ENCODE results near the gene APAF1. TPM values are rescaled to one million over a fixed set of nuclear protein-coding genes. Genes with fewer than 3 reads are reported as not detected.

APAF1 gene
- polyA plus RNA-seq, 12 donors, result 24.0 to 41.3 (median 36.2) TPM; not detected in 1

DNA sequence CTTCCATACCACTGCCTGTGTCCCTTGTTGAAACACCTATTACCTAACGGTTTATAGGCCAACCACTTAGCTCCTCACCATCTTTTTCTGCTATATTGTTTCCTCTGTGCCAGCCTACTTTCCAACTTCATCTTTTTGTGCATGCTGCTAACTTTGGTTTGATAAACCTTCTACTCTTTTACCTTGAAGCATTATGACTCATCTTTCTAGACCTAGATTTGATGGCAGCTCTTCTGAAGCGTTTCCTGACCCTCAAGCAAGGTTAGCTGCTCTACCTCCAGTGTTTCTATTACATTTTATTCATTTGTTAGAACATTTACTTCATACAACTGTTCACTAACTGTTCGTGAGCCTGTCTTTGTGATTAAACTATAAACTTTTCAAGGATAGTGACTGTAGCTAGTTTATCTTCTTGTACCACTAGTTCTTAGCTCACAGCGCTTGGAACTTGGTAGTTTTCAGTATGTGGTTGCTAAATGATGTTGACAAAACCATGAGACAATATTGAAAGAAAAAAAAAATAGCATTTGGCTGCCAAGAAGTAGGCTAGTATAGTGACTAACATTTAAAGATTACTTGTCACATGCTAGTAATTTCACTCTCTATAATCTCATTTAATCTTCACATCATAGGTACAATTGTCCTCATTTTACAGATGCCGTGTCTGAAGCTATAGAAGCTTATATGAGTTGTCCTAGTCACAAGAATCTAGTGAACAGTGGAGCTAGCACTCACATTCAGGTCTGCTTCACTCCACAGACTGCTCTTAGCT lies 79.5 kb downstream of the APAF1 start:
- no peak for DNase-seq

DNA sequence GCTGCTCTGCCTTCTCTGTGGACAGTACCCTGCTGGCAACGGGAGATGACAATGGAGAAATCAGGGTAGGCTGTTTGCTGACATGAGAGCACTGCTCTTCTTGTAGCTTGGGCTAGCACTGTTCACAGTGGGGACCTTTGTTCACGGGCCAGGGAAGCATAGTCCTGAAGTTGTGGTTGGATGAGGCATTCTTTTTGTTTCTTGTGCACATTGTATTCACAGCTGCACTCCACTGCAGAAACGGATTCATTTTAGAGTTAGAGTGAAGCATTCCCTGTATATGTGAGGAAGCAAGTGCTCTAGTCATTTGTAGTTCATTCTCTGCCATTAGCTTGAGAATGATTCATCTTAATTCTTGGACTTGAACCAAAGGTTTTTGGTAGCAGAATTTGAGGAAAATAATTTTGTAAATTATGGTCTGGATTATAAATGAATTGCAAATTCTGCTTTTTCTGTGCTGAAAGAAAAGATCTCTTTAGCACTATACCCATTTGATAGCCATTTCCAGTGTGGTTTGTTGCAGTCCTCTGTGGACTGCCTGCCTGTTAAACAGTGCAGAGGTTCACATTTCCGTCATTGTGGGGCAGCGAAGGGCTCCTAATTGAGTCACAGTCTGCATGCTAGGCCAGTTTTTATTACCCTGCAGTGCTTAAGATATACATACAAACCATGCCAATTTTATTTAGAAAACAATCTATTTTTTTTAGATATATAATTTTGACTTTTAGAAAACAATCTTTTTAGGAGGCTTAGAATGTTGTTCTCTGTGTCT lies 80.6 kb downstream of the APAF1 start:
- no peak for DNase-seq

DNA sequence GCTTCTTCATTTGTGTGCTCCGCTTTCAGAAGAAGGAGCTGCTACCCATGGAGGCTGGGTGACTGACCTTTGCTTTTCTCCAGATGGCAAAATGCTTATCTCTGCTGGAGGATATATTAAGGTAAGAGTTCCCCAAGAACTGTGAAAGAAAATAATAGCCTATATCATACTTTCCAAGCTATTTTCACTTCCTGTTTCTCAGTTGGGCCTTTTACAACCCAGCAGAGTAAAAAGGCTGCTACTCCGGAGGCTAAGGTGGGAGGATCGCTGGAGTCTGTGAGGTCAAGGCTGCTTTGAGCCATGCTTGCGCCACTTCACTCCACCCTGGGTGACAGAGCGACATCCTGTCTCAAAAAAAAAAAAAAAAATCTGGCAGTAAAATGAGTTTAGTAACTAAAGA lies 82.1 kb downstream of the APAF1 start:
- DNase-seq, result no peak

DNA sequence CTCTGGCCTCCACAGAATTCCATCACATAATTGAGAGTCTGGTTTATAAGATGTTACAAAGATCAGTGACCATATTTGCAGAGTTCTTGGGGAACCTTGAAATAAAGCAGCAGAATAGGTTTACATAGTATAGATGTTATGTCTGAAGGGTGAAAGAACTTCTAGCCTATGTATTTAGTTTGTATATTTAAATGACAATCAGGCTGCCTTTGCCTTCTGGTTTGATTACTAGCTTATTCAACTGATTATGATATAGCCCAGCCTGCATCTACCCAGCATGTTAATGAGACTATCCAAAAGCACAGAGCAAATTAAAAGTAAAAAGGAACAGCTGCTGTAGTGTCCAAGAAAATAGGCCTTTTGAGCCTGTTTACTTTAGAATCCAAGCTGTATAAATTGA lies 85.3 kb downstream of the APAF1 start:
- no peak for DNase-seq

DNA sequence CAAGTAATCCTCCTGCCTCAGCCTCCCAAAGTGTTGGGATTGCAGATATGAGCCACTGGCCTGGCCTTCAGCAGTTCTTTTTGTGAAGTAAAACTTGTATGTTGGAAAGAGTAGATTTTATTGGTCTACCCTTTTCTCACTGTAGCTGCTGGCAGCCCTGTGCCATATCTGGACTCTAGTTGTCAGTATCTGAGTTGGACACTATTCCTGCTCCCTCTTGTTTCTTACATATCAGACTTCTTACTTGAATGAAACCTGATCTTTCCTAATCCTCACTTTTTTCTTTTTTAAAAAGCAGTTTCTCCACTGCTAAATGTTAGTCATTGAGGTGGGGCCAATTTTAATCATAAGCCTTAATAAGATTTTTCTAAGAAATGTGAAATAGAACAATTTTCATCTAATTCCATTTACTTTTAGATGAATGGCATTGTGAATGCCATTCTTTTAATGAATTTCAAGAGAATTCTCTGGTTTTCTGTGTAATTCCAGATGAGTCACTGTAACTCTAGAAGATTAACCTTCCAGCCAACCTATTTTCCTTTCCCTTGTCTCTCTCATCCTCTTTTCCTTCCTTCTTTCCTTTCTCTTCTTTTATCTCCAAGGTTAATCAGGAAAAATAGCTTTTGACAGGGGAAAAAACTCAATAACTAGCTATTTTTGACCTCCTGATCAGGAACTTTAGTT lies 88.7 kb downstream of the APAF1 start:
- no peak for DNase-seq

DNA sequence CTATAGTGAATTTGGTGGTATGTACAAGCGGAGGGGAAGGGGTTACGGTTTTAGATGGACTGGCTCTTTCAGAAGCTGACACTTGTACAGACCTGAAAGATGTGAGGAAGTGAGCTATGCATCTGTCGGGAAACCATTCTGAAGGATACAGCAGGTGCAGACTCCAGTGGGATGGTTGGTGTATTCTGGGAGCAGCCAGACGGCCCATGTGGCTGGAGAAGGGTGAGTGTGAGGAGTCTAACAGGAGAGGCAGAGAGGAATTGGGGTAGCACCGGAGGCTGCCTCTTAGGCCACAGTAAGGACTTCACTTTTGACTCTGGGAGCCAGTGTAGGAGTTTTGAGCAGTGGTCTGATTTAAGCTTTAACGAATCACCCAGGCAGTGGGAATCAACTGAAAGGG lies 90.7 kb downstream of the APAF1 start:
- DNase-seq, result no peak

DNA sequence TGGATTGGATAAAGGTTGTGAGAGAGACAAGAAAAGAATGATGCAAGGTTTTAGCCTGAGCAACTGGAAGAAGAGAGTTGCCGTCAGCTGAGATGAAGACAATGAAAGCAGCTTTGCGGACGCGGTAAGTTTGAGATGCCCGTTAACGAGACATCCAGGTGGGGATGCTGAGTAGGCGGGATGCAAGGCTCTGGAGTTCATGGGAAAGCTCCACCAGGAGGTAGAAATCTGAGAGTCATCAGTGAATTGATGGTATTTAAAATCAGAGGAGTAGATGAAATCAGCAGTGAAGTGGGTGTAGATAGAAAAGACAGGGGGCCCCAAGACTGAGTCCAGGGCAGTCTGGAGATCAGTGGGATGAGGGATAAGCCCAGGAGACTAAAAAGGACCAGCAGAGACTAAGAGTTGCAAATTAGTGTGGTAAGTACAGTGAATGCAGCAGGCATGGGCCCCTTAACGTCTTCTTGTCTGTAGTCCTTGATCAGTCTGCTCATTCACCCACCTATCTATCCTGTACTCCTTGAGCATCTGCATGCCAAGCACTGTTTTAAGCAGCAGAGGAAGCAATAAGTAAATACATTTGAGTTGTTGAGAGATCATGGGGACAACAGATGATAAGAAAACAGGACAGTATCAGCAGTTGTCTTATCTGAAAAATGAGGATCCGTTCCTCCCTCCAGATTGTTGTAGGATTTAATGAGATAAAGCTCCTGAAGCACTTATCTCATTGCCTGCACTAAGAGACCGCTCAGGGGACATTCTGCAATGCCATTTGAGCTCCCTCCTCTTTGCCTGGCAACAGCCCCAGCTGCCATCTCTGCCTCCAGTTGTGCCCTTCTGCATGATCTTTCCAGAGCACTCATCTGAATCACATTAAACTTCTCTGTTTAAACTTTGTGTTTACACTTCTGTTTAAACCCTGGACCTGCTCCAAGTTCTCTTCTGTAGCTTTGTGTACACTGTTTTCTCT lies 91.5 kb downstream of the APAF1 start:
- DNase-seq, result no peak

DNA sequence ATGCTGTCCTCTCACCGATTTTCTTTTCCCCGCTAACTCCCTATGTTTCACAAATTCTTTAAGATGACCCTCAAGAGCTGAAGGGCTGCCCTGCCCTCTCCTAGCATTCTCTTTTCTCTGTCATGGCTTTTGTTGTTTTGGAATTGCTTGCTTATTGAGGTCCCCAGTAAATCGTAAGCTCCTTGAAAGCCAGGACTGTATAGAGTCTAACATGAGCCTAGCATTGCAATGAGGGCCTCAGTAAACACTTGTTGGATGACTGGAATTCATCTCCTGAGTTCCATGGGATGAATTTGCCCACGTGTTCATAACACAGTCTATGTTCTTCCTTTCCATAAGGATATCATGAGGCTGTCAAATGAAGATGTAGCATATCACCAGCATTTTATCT lies 92.2 kb downstream of the APAF1 start:
- DNase-seq, result no peak

DNA sequence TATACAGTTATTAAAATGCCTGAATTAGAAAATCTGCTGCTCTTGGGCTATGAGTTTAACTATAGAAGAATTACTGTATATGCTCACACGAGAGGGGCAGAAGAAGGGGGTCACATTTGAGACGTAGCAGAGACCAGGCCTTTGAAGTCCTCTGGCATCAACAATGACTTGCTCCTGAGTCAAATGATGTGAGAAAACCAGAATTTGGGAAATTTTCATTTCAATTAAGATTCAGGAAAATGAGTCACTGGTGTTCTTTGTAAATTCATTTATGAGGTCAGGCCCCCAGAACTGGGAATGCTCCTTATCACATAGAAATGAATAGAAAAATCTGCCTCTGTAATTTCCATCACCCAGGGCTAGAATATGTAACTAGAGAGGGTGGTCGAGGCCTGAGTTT lies 92.9 kb downstream of the APAF1 start:
- DNase-seq, result no peak

DNA sequence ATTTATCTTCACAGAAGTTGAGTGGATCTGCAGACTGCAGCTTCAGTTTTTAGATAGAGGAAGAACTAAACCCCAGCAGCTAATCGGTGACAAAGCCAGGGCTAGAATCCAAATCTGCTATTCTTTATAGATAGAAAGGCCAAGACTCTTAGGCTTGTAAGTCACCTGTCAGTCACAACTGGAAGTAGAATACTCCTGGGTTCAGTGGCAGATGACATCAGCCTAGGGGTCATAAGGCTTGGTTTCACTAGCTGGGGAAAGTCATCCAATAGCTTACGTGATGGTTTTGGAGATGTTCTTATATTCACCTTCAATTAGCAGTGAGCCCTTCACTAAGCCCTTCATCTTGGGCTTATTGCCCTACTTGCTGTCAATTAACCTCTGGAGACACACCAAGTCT lies 93.4 kb downstream of the APAF1 start:
- DNase-seq, result no peak

DNA sequence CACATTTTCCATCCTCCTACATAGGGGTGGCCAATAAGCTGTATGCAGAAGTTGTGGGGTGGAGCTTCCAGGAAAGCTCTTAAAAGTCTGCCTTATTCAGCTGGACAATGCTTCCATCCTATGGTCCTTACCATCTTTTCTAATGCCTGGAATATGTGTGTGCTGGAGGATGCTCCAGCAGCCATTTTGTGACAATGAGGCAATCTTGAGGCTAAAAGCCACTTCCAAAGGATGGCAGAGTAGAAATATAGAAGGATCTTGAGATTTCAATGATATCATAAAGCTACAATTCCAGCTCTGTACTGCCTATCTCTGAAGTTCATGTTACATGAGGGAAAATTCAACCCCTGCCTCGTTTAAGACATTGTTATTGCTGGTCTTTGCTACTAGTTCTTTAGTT lies 95.7 kb downstream of the APAF1 start:
- no peak for DNase-seq

DNA sequence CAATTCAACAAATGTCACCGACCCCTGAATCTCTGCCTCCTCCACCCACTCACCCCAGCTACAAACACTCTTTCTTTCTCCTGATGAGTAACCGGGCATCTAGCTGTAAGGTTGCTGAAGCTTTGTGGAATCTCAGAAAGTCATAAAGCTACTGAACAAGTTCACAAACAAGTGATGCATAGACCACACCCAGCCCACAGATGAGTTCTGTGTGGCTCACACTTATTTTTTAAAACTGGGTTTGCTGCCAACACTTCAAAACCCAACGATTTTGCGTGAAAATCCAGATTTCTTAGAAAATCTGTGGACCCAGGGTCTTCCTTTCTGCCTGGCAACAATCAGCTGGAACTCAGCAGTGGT lies 96.1 kb downstream of the APAF1 start:
- no peak for DNase-seq

DNA sequence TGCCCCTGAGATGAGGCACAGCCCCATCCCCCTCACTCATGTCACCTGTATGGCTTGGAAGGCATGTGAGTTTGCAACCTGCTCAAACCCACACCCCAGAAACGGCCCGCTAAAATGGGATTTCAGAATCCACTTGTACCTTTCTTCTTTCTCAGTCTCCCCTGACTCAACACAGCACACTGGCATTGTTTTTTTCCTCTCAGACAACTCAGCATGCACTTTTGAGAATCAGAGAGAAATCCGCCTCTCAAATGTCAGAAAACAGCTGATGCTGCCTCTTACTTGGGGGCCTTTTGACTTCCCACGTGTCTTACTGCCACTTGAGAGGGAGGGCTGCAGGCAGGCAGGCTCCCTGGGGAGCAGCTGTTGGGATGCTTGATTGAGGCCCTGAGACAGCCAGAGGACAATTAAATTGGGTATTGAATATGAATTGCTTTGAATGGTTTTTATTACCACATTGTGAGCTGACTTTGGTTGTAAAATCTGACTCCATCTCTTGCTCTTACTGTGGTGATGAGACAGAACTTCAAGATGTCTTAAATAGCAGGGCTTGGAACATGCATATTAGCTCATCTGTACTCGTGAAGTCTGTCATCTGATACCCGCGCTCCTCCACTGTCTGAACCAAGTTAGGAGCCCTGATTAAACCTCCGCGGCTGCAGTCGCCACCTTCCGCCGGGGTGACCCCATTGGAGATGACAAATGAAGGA lies 96.6 kb downstream of the APAF1 start:
- no peak for DNase-seq

DNA sequence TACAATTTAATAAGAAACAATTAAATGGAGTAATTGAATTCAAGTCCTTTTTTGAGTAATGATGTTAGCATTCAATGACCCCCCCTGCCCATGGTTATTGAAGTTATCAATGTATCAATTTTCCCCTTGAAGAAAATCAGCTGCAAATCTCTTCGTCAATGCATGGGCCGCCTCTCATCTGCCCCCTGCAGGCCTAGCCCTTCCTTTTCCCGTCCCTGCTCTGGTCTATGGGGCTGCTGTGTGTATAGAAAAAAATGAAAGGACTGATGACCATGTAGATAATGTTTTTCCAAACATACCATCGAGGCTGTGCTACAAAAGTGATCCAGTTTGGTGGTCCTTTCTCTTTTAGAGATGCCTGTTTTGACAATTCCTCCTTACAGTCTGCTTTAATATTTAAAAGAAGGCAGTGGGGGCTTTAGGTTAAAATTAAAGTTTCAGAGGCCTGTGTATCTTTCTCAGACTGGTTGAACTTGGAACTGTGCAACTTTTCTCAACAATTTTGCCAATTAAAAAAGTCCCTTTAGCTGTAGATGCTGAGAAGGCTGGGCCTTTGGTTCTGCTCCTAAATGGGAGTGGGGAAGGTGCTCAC lies 98.4 kb downstream of the APAF1 start:
- no peak for DNase-seq

DNA sequence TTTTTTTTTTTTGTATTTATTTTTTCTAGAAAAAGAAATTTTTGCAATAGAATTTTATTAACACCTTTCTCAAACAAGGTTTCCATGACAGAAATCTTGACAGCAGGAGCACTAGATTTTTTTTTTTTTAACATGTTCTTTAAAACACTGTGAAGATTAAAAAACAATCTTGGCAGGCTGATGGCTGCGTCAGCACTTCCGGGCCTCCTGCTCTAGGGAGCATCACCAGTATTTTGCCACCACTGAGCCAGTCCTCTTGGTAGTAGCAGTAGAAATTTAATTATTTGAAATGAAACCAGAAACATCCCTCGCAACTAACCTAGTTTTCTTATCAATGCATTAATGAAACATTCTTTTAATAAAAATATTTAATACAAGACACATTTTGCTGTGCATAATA lies 99.6 kb downstream of the APAF1 start:
- DNase-seq, result no peak

DNA sequence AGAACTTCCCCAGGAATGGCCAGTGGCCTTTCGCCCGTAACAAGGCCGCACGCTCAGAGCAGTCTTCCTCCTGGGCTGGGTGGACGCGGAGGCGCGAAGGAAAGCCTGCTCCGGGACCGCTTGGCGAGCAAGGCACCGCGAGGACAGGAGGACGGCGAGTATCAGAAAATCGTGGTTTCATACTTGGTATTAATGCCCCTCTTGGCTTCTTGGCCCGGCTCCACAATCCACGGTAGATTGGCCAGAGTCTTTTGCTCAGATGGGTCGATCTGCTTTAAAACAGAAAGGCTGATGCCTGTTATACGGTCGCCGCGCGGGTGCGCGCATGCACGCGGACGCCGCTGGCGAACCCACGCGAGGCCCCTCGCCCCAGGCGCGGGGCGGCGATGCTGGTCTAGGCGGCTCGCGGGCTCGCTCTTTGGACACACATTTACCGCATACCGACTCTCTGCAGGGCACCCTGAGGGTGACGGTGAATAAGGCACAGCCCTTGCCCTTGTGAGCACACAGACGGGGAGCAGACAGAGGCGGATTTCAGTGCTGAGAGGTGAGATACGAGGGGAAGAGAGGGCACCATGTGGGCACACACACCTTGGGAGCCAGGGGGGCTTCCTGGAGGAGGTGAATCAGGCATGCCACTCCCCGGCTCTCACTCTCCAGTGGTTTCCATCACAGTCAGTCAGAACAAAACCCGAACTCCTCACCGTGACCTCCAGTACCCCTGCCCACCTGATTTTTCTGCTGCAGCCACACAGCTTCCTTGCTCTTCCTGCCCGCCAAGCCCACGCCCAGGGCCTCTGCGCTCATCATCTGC lies 100.7 kb downstream of the APAF1 start:
- peak; percentile 44 for DNase-seq

DNA sequence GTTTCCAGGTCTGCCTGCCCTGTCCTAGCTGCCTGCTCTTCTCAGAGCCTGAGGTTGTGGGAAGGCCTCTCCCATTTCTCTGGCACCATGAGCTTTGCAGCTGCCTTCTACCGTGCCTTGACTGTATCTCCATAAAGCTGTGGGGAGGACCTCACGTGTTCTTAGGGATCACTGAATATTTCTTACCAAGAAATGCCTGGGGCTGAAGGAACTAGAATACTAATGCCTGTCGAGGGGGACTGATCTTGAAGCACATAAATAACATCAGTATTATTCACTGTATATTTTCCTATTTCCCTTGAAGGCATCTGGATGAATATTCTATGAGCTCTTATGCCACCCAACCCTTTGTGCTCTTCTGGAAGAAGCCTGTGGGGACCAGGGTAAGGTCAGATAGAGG lies 103.4 kb downstream of the APAF1 start:
- DNase-seq, result no peak

DNA sequence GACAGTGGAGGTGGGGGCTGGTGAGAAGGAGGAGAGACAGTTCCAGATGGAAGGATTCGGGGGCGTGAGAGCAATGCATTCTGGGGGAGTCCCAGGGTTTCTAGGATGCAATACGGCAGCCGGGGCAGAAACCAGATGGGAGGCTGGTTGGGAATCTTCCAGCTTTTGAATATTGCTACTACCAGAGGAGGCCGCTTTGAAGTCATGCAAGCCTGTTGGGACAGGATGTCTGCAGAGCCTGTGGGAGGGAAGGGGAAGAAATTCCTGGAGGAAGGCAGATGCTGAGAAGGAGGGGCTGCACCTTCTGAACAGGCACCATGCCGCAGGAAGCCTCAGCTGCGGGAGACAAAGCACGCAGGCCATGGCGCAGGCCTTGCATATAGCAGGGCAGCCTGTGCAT lies 105.4 kb downstream of the APAF1 start:
- DNase-seq, result no peak

DNA sequence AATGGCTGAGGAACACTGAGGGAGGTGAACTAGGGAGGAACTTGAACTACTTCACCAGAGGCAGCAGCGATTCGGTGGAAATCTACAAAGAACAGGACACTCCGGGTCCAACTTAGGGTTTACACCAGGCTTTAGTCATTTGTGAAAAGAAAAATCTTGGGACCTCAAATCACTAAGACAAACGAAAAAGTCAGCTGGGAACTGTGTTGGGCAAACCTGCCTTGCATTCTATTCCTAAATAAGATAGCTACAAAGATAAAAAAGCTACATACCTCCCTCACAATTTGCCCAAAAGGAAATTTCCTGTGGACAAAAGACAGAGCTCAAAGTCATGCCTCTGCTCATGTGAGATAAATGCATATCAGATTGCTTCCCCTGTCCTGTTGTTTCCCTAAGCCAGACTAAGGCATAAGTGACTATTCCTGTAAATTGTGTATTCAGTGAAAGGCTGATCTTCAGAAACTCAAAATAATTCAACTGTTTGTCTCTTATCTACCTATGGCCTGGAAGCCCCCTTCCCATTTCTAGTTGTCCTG lies 106.6 kb downstream of the APAF1 start:
- no peak for DNase-seq

DNA sequence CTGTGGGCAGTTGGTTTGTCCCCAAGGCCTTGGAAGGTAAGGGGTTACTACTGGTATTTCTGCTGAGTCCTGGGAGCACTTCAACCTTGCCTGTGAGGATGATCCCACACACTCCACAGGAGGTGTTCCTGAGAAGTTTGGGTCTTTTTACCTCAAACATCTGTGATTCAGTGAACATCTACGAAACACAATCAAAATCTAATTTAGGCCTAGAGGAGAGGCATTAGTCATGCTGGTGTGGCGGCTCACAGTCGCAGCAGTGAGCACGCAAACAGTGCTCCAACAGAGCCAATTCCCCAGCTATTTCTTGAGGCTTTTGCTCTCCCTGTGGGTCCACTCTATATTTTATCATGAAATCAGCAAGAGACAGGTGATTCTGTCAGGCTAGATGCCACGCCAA lies 107.6 kb downstream of the APAF1 start:
- DNase-seq, result no peak

Measured in muscle of arm (tissue), 12 donors.